GM13976 (cell line): ENCODE measurements around the gene SERPINB6.

Source experiments
- DNase-seq: peaks from one replicate; pipeline ENCODE4 v3.0.0; 2012; ENCODE audit warnings: low spot score
- CTCF ChIP-seq: IDR thresholded peaks from 2 replicates; pipeline ENCODE4 v1.5.1; 2012; ENCODE audit warnings: borderline replicate concordance, mild to moderate bottlenecking; ENCODE audit not compliant: insufficient read depth; ENCODE audit errors: extremely low read depth, missing control alignments, control extremely low read depth
- in situ Hi-C: fragments of 300-500 bp; cut with MboI; formaldehyde crosslinking; loops from one replicate; pipeline ENCODE4 v1.12.0; 2022; ENCODE audit warnings: low sequenced_read_pairs, mixed read lengths, inconsistent platforms; ENCODE audit not compliant: unreplicated experiment

SERPINB6 gene

GRCh38 chr6:2919401-2919800, 52.0 kb downstream of the SERPINB6 start:
- no peak for TF ChIP-seq CTCF
- in situ Hi-C loops: no loop called here
- no peak for DNase-seq

GRCh38 chr6:2918936-2919335, 52.4 kb downstream of the SERPINB6 start:
- no peak for DNase-seq
- in situ Hi-C loops: no loop called here
- no peak for TF ChIP-seq CTCF

- DNase-seq: no peak
- no peak for TF ChIP-seq CTCF
- in situ Hi-C loops: no loop called here
These were observed 53.4 kb downstream of the SERPINB6 start for GRCh38 chr6:2917801-2918445.

DNA sequence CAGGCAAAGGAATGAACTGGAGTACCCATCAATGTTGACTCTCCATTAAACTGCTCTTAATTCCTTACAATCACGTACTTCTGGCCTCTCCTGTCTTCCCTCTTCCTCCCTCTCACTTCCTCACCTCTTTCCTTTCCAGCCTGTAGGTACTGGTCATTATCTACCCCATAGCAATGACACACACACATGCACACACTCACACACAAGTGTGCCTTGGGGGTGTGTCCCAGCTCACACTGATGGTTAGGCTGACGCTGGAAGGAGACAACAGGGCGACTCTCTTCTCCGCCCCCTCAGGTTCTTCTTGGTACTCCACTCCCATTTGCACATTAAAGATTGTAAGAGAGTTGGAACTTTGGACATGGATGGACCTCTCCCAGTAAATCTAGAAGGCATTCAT, 54.3 kb downstream of the SERPINB6 start:
- no peak for DNase-seq
- no peak for TF ChIP-seq CTCF
- in situ Hi-C loops: no loop called here

GRCh38 chr6:2916158-2916925, 55.0 kb downstream of the SERPINB6 start:
- DNase-seq: no peak
- TF ChIP-seq CTCF: no peak
- in situ Hi-C loops: no loop called here

DNA sequence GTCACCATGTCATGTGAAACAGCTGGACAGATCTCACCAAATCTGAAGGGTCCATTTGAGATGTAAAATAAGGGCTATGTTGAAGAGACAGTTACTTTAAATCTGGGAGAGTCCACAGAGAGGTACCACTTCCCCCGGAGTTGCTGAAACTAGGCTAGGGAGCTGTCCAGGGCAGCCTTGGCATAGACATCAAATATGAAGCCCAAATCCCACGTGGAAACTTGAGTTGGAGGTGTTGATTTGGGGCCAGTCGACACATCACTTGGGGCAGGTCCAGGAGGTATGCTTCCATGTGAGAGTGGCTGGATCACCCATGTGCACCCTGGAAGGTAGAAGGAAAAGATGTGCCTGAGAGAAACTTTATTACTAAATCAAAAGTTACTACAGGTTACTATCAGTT, 56.2 kb downstream of the SERPINB6 start:
- DNase-seq: no peak
- no peak for TF ChIP-seq CTCF
- in situ Hi-C loops: no loop called here
